ENCODE data around the gene ZNF710. TPM values are rescaled to one million over a fixed set of nuclear protein-coding genes. Genes with fewer than 3 reads are reported as not detected.

ZNF710 gene
- total and polyA plus RNA-seq, 9 of the 15 experiments (the other 6 are each of a cell fraction or from before 2014, with no cell fraction given), result 0.56 to 14.2 (median 5.2) TPM

DNA sequence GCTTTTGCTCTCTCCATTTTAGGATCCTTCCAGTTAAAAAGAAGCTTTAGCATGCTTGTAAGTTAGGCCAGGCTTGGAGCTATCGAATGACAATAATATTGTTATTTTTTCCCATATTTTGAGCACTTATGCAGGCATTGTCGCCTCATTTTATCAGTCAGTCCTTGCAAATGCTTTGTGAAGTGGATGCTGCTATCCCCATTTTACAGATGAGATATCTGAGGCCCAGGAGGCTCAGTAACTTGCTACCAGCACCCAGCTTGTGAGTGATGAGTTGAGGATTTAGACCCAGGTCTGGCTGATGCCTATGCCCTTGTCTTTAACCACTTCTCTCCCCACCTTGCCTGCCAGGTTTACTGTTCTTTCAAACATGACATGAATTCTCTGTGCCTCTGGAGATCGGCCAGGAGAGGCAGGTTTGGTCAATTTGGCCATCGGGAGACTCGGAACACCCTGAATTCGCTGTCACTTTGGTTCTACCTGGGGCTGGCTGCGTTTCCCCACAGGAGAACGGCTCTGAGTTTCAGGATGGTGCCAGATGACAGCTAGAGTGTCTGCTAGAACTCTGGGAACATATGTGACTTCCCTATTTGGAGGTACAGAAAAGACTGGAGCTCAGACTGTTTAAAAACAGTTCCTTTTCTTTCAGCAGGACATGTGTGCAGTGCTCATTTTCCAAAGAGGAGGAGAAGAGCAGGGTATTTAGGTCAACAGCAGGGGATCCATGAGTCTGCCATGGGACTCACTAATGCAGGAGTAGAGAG lies 25.5 kb upstream of the ZNF710 start:
- no peaks in the 10 kb centered on the region; a peak in 1 of 5 replicates for H3K27me3 ChIP-seq (ENCODE audit: control insufficient read depth in 2 of 2, insufficient read depth in 2 of 2, low read length in 2 of 2)
- no TSS peak for BruUV-seq (replicated peaks)
- ChIA-PET POLR2A (interaction anchor here (0.7 to 1.1 kb wide), 5 partner anchors 11 to 41 kb away, joined by 3 to 4 read pairs (median 4); no protein-coding TSS in a partner anchor), CTCF (ENCODE audit: low intra/inter-chr PET ratio) (no interaction called here)
- H3K4me1 ChIP-seq (replicated peaks in 1 of 2; ENCODE audit: control insufficient read depth in 2 of 2, insufficient read depth in 2 of 2, low read length in 2 of 2), result no peaks in the 10 kb centered on the region; a peak in 1 of 5 replicates
- H3K9ac ChIP-seq (ENCODE audit: insufficient read depth in 1 of 2, low read depth in 2 of 2, low read length in 2 of 2), result peak overlapping the region in 1 of 2 experiments; percentile 59; a peak in 1 of 4 replicates
- H3K36me3 ChIP-seq (ENCODE audit: control insufficient read depth, insufficient read depth, low read length), result no peaks in the 10 kb centered on the region
- no peak overlapping the region; the same call in 1 of the 2 replicates for H3K4me2 ChIP-seq (ENCODE audit: insufficient read depth, low read length)
- no peak overlapping the region for H3K4me3 ChIP-seq
- H3K27ac ChIP-seq (ENCODE audit: extremely low read depth, low read depth, low read length), result no peak overlapping the region
- no peak for FAIRE-seq
- in situ Hi-C loops (cut with MboI), result no loop called here
- DNase-seq (ENCODE audit: extremely low read depth in 1 of 4, low spot score in 3 of 4), result no peak
- no peaks in the 10 kb centered on the region for H3K79me2 ChIP-seq (ENCODE audit: control insufficient read depth, insufficient read depth, low read length)
- no peaks in the 10 kb centered on the region for H3K9me1 ChIP-seq (ENCODE audit: control insufficient read depth, insufficient read depth, low read length)
- H2AFZ ChIP-seq (ENCODE audit: low read depth, low read length), result peak overlapping the region; percentile 65
- no peak for ATAC-seq
- H4K20me1 ChIP-seq (replicated peaks; ENCODE audit: control insufficient read depth, insufficient read depth, low read length), result no peaks in the 10 kb centered on the region
- WGBS (ENCODE audit: insufficient coverage, low coverage, missing lambda C conversion rate), result 19% methylated on average over 8 of the region's 8 CpGs
- intact Hi-C loops (cut with micrococcal nuclease), result no loop called here
- no peaks in the 10 kb centered on the region for H3K9me3 ChIP-seq (replicated peaks; ENCODE audit: control insufficient read depth, insufficient read depth, low read depth, low read length)
- TF ChIP-seq, protein P1, sequence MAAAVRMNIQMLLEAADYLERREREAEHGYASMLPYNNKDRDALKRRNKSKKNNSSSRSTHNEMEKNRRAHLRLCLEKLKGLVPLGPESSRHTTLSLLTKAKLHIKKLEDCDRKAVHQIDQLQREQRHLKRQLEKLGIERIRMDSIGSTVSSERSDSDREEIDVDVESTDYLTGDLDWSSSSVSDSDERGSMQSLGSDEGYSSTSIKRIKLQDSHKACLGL (CRISPR knock-in tag; IDR thresholded peaks at IDR 0.05; ENCODE audit: borderline replicate concordance, poor library complexity, severe bottlenecking), result no peak
- TF ChIP-seq ZNF24 (IDR thresholded peaks at IDR 0.05) (no peak), EWSR1 (IDR thresholded peaks at IDR 0.05; ENCODE audit: borderline replicate concordance, low read depth, partially characterized antibody) (no peak), NFE2L1 (tag; IDR thresholded peaks at IDR 0.05; ENCODE audit: borderline replicate concordance, low read depth) (no peak), U2AF1 (optimal IDR thresholded peaks at IDR 0.05; ENCODE audit: low read depth, low read length) (no peak), SPI1 (IDR thresholded peaks at IDR 0.05; ENCODE audit: borderline replicate concordance, low read depth, low read length) (peak; percentile 68), CHCHD3 (CRISPR knock-in tag; IDR thresholded peaks at IDR 0.05) (no peak), ZNF282 (CRISPR knock-in tag; IDR thresholded peaks at IDR 0.05) (no peak), RBM25 (IDR thresholded peaks at IDR 0.05; ENCODE audit: low read depth, low read length, severe bottlenecking) (peak; percentile 34), ZNF507 (tag; conservative IDR thresholded peaks at IDR 0.05) (no peak)
- TF ChIP-seq, protein P2, sequence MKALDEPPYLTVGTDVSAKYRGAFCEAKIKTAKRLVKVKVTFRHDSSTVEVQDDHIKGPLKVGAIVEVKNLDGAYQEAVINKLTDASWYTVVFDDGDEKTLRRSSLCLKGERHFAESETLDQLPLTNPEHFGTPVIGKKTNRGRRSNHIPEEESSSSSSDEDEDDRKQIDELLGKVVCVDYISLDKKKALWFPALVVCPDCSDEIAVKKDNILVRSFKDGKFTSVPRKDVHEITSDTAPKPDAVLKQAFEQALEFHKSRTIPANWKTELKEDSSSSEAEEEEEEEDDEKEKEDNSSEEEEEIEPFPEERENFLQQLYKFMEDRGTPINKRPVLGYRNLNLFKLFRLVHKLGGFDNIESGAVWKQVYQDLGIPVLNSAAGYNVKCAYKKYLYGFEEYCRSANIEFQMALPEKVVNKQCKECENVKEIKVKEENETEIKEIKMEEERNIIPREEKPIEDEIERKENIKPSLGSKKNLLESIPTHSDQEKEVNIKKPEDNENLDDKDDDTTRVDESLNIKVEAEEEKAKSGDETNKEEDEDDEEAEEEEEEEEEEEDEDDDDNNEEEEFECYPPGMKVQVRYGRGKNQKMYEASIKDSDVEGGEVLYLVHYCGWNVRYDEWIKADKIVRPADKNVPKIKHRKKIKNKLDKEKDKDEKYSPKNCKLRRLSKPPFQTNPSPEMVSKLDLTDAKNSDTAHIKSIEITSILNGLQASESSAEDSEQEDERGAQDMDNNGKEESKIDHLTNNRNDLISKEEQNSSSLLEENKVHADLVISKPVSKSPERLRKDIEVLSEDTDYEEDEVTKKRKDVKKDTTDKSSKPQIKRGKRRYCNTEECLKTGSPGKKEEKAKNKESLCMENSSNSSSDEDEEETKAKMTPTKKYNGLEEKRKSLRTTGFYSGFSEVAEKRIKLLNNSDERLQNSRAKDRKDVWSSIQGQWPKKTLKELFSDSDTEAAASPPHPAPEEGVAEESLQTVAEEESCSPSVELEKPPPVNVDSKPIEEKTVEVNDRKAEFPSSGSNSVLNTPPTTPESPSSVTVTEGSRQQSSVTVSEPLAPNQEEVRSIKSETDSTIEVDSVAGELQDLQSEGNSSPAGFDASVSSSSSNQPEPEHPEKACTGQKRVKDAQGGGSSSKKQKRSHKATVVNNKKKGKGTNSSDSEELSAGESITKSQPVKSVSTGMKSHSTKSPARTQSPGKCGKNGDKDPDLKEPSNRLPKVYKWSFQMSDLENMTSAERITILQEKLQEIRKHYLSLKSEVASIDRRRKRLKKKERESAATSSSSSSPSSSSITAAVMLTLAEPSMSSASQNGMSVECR (CRISPR knock-in tag; IDR thresholded peaks at IDR 0.05), result no peak
- TF ChIP-seq, protein P3, sequence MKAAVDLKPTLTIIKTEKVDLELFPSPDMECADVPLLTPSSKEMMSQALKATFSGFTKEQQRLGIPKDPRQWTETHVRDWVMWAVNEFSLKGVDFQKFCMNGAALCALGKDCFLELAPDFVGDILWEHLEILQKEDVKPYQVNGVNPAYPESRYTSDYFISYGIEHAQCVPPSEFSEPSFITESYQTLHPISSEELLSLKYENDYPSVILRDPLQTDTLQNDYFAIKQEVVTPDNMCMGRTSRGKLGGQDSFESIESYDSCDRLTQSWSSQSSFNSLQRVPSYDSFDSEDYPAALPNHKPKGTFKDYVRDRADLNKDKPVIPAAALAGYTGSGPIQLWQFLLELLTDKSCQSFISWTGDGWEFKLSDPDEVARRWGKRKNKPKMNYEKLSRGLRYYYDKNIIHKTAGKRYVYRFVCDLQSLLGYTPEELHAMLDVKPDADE (conservative IDR thresholded peaks at IDR 0.05; ENCODE audit: control insufficient read depth, low read depth, low read length), result no peak
- TF ChIP-seq, protein P4, sequence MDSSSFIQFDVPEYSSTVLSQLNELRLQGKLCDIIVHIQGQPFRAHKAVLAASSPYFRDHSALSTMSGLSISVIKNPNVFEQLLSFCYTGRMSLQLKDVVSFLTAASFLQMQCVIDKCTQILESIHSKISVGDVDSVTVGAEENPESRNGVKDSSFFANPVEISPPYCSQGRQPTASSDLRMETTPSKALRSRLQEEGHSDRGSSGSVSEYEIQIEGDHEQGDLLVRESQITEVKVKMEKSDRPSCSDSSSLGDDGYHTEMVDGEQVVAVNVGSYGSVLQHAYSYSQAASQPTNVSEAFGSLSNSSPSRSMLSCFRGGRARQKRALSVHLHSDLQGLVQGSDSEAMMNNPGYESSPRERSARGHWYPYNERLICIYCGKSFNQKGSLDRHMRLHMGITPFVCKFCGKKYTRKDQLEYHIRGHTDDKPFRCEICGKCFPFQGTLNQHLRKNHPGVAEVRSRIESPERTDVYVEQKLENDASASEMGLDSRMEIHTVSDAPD (CRISPR knock-in tag; IDR thresholded peaks at IDR 0.05), result no peak

All from K562 (cell line).